GM18507 (cell line): Measurements from ENCODE around the gene SPCS3.
"Not testable (repeated sequence)": the region's sequence is repeated elsewhere in the genome, so short reads cannot be mapped to it uniquely, and the experiment has no call there.

ENCODE experiments used
- DNase-seq: peaks from one replicate; pipeline ENCODE4 v3.0.0; 2011; ENCODE audit warnings: low read depth; ENCODE audit not compliant: insufficient read length; ENCODE audit errors: extremely low spot score
- FAIRE-seq: peaks from 2 replicates; lab custom pipeline; 2011; peaks lifted over from hg19 to GRCh38; lab: Jason Lieb, UNC

The SPCS3 gene

GRCh38 chr4:176340871-176341685 is 21.3 kb downstream of the SPCS3 start:
- no peak for DNase-seq
- FAIRE-seq, result peak; percentile 72

DNA sequence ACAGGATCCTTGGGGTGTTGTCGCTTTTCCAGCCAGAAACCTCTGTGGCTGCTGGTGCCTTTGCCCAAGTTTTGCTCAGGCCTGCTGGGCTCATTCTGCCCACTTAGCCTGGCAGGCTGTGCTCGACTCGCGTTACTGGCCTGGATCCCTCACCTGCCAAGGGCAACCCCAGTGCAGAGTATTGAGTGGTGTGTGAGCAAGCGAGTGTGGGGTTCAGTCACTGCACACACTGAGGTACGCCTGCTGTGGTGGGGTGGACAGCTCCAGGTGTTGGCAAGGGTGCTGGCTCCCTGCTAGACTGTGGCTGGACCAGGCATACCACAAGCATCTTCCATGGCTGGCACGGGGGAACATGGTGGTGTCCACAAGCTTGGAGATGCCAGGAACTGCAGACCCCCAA is 22.6 kb downstream of the SPCS3 start:
- FAIRE-seq, result no peak
- DNase-seq, result no peak

- no peak for DNase-seq
- no peak for FAIRE-seq
Measured at GRCh38 chr4:176343286-176343685, 23.5 kb downstream of the SPCS3 start.

GRCh38 chr4:176345346-176345745 is 25.6 kb downstream of the SPCS3 start:
- not testable (repeated sequence) for DNase-seq, FAIRE-seq

- FAIRE-seq, result not testable (repeated sequence)
Measured at GRCh38 chr4:176346836-176347235, 27.1 kb downstream of the SPCS3 start.

DNA sequence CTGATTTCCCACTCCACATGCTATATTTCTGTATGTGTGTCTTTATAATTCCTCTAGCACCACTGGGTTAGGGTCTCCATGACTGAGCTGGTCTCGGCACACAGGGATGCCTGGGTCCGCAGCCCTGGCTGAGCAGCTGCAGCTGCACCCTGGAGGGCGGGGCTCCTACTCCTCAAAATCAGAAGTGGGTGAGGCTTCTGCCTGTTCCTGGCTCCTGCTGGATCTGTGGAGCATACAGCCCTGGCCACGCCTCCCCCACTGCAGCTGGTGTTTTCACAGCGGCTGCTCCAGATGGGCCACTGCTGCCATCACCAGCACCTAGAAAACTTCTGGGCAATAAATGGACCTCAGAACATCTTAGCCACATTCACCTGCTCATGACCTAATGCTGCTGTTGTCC is 30.9 kb downstream of the SPCS3 start:
- FAIRE-seq, result no peak

More at GRCh38 chr4:176346836-176347235, 27.1 kb downstream of the SPCS3 start:
- DNase-seq, result not testable (repeated sequence)

DNA sequence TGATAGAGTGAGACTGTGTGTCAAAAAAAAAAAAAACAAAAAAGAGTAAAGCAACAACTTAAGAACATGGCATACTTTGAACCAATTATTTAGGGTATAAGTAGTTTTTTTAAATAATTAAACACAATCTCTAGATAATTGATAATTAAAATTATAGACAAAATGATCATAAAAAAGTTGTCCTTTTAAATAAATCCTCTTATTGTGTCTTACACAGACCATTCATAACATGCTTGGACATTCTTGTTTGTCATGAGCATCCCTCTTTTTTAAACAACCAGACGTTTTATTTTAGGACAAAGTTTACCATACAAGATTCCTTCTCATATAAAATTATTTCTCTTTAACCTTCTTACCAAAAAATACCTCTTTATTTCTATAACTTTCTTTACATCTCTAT is 35.1 kb downstream of the SPCS3 start:
- DNase-seq, result no peak
- FAIRE-seq, result no peak

More for the DNA sequence above, 30.9 kb downstream of the SPCS3 start:
- no peak for DNase-seq

- DNase-seq (no peak), FAIRE-seq (peak; percentile 84)
Measured at GRCh38 chr4:176357359-176358082, 37.8 kb downstream of the SPCS3 start.

- FAIRE-seq (peak; percentile 15), DNase-seq (no peak)
Measured at GRCh38 chr4:176358083-176358469, 38.3 kb downstream of the SPCS3 start.

DNA sequence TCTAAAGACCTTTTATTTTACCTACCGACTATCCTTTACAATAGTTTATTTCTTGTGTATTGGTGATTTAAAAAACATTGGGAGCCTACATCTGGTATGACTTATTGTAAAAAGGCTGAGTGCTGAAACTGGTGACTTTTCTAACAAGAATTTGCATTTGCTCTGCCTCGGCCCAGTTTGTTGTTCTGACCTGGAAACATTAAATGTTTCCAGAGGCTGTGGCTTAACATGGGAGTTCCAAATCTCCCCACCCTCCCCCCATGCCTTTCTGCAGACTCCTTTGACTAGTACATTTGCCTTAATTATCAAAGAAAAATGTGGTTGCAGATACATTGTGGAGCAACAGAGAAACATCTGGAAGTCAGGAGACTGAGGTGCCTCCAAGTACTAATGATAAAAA is 39.8 kb downstream of the SPCS3 start:
- DNase-seq (no peak), FAIRE-seq (no peak)

- FAIRE-seq (no peak), DNase-seq (no peak)
Measured at GRCh38 chr4:176360446-176360845, 40.7 kb downstream of the SPCS3 start.

GRCh38 chr4:176363072-176363471 is 43.3 kb downstream of the SPCS3 start:
- FAIRE-seq (peak; percentile 26), DNase-seq (no peak)

DNA sequence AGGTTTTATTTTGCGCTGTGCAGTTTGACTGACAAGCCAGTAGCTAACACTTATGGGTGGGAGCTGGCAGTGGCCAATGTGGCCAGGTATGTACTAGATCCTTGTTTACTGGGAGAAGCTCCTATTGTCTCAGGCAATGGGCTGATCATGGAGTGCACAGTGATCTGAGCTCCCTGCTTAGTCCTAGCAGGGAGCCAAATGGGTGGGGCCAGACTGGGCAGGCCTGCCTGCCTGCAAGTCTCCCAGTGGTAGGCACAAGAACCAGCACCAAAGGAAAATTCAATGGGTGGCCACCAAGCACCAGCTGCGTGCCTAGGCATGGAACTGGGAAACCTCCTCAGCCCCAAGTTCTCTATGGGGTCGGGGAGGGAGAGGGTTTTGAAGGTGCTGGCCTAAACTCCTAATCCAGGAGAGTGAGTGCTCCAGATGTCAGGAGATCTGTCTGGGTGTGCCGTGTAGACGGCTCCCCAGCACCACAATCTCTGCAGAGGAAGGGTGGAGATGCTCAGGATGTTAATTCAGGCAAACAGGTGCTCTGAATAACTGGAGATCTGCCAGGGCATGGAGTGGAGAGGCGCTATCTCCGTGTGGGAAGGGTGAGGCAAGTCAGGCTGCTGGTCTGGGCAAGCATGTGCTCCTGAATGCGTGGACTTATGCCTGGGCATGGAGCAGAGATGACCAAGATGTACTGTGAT is 48.2 kb downstream of the SPCS3 start:
- FAIRE-seq, result no peak
- DNase-seq, result no peak

DNA sequence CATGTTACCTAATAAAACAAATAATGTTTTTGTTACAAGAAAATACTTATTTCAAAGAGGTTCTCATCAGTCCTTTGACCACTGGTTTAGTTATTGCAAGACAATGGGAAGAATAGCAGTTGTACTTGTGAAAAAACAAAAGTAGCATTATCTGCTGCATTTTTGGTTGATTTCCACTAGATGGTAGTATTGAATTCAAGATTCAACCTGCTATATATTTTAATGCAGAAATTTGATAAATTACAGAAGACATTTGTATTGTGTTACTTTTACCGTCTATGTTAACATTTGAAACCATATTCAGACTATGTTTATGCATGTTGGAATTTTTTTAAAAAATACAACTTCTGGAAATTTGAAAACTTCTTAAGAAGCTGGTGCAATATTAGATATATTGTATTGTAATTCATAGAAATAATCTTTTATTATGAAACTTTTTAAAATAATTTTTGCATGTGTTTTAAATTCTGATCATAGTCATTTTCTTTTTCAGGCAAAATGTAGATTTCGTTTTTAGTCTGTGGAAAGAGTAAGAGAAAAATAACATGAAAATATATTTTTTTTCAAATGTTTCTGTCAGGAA is 56.4 kb downstream of the SPCS3 start:
- DNase-seq (no peak), FAIRE-seq (peak; percentile 76)

DNA sequence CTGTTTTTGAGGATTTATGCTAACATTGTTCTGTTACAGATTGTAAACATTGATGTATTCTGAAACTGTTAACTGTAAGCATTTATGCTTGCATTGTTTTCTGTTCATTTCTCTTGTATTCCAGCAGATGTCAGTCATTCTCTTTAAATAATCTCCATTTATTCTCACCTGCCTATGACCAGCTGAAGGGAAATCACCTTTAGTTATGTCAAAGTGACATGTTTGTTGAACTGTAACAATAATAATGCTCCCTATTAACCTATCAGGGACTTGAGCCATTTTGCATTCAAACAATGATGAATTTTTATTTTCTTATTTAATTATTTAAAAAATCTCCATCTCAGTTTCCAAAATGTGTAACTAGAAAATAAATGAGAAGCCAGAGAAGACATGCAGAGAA is 58.0 kb downstream of the SPCS3 start:
- FAIRE-seq (peak; percentile 81), DNase-seq (no peak)

- FAIRE-seq (no peak), DNase-seq (no peak)
Measured at GRCh38 chr4:176380352-176381157, 60.8 kb downstream of the SPCS3 start.
